Right lobe of liver (tissue), 4 donors: ENCODE results near the gene TMEM179.

ENCODE experiments used
- POLR2A ChIP-seq: fragments of 450-650 bp; IDR thresholded peaks from one replicate; pipeline ENCODE4 v1.6.1; 2017; ENCODE audit warnings: antibody characterized with exemption, mild to moderate bottlenecking
- TF ChIP-seq, protein P1 (sequence below), 4 donors: fragments of 200-600 bp in 3 of 4; fragments of 450-650 bp in 1 of 4; IDR thresholded peaks; one replicate each; pipeline versions ENCODE4 v1.5.1 to v1.8.0; 2016 to 2022; ENCODE audit warnings: antibody characterized with exemption in 4 of 4, mild to moderate bottlenecking in 2 of 4
- donor health status: DM: no; HTN: no; CAD: no.
- donor health status: DM: no; HTN: no; CAD: no.
- donor health status: DM: no; HTN: yes; CAD: no.

DNA sequence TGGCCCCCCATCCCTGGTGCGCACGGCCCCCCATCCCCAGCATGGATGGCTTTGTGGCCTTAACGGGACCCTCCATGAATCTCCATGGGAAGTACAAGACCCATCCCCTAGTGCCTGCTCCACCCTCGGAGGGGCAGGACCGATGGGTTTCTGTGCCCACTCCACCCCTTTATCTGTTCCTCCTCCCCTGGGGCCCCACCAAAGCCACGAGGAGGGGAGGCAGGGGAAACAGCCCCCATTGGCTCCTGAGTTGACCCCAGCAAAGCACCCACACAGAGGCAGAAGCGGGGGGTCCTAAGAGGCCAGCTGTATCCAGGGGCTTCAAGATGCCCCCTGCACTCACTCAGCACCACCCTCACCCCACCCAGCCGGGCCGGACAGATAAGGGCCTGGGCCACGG, 36.1 kb upstream of the TMEM179 start:
- TF ChIP-seq, protein P1, sequence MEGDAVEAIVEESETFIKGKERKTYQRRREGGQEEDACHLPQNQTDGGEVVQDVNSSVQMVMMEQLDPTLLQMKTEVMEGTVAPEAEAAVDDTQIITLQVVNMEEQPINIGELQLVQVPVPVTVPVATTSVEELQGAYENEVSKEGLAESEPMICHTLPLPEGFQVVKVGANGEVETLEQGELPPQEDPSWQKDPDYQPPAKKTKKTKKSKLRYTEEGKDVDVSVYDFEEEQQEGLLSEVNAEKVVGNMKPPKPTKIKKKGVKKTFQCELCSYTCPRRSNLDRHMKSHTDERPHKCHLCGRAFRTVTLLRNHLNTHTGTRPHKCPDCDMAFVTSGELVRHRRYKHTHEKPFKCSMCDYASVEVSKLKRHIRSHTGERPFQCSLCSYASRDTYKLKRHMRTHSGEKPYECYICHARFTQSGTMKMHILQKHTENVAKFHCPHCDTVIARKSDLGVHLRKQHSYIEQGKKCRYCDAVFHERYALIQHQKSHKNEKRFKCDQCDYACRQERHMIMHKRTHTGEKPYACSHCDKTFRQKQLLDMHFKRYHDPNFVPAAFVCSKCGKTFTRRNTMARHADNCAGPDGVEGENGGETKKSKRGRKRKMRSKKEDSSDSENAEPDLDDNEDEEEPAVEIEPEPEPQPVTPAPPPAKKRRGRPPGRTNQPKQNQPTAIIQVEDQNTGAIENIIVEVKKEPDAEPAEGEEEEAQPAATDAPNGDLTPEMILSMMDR (IDR thresholded peaks at IDR 0.05): no peak
- TF ChIP-seq POLR2A: no peak
